GM19463 (cell line): ENCODE measurements around the gene HPS4.
"Not testable (repeated sequence)": the region's sequence is repeated elsewhere in the genome, so short reads cannot be mapped to it uniquely, and the experiment has no call there.

Source experiments
- ATAC-seq: cut with Tn5 transposase; IDR thresholded peaks from one replicate; pipeline ENCODE4 v1.9.1; 2021; ENCODE audit warnings: mild to moderate bottlenecking, moderate library complexity; ENCODE audit not compliant: unreplicated experiment

The HPS4 gene

GRCh38 chr22:26483439-26484359 is at the start of gene HPS4, which contains the start of gene SRRD:
HPS4 (minus strand) TSS chr22:26483783; CDS start chr22:26481762, 2,021 bp downstream.
SRRD (plus strand) TSS chr22:26483877; CDS start chr22:26483891, 14 bp downstream.
- peak; percentile 76 for ATAC-seq

- ATAC-seq = no peak
Observed at GRCh38 chr22:26529345-26529744, 45.8 kb upstream of the HPS4 start.

- ATAC-seq = not testable (repeated sequence)
Observed at GRCh38 chr22:26528518-26528917, 44.9 kb upstream of the HPS4 start.

GRCh38 chr22:26527574-26528465 is 44.2 kb upstream of the HPS4 start:
- no peak for ATAC-seq

GRCh38 chr22:26527167-26527566 is 43.6 kb upstream of the HPS4 start:
- ATAC-seq = no peak

- no peak for ATAC-seq
Observed at GRCh38 chr22:26525946-26526564, 42.5 kb upstream of the HPS4 start.

- no peak for ATAC-seq
Observed at GRCh38 chr22:26524870-26525269, 41.3 kb upstream of the HPS4 start.

GRCh38 chr22:26522592-26522991 is 39.0 kb upstream of the HPS4 start:
- ATAC-seq = no peak

- no peak for ATAC-seq
Observed at GRCh38 chr22:26522012-26522411, 38.4 kb upstream of the HPS4 start.

- ATAC-seq = no peak
Observed at GRCh38 chr22:26517429-26517828, 33.8 kb upstream of the HPS4 start.

GRCh38 chr22:26516503-26516902 is 32.9 kb upstream of the HPS4 start:
- ATAC-seq = no peak

- ATAC-seq = no peak
Observed at GRCh38 chr22:26515931-26516330, 32.3 kb upstream of the HPS4 start.

- no peak for ATAC-seq
Observed at GRCh38 chr22:26514419-26515161, 31.0 kb upstream of the HPS4 start.

- ATAC-seq = no peak
Observed at GRCh38 chr22:26513838-26514237, 30.3 kb upstream of the HPS4 start.

GRCh38 chr22:26512149-26512793 is 28.7 kb upstream of the HPS4 start, which contains the start of gene TFIP11:
TFIP11 (minus strand) TSS chr22:26512473; CDS start chr22:26510272, 2,201 bp downstream.
- ATAC-seq = peak; percentile 99

- no peak for ATAC-seq
Observed at GRCh38 chr22:26508148-26508547, 24.6 kb upstream of the HPS4 start.

GRCh38 chr22:26503758-26504157 is 20.2 kb upstream of the HPS4 start:
- ATAC-seq = no peak

GRCh38 chr22:26502688-26503561 is 19.3 kb upstream of the HPS4 start:
- ATAC-seq = no peak

- no peak for ATAC-seq
Observed at GRCh38 chr22:26501996-26502395, 18.4 kb upstream of the HPS4 start.
